SK-N-SH treated with all-trans-retinoic acid at 6 μM for 48 hours (cell line): Measurements from ENCODE around the gene CACNA1G.

Experiments
- ARNTL ChIP-seq: fragments of 450-650 bp; formaldehyde crosslinking; IDR thresholded peaks from 2 replicates; pipeline ENCODE4 v1.5.0; 2020; ENCODE audit warnings: low read depth, mild to moderate bottlenecking, moderate library complexity, borderline replicate concordance
- CSDC2 ChIP-seq: fragments of 250-450 bp; sonication (Bioruptor Pico); IDR thresholded peaks from 2 replicates; pipeline ENCODE4 v1.5.0; 2020; ENCODE audit warnings: mild to moderate bottlenecking, moderate library complexity
- GLIS3 ChIP-seq: fragments of 250-450 bp; sonication (Bioruptor Pico); IDR thresholded peaks from 2 replicates; pipeline ENCODE4 v1.5.0; 2020; ENCODE audit warnings: mild to moderate bottlenecking, moderate library complexity
- POU6F1 ChIP-seq: fragments of 250-450 bp; sonication (Bioruptor Pico); IDR thresholded peaks from 2 replicates; pipeline ENCODE4 v1.8.0; 2021; ENCODE audit warnings: low read depth, mild to moderate bottlenecking, moderate library complexity, borderline replicate concordance
- RARB ChIP-seq: fragments of 250-450 bp; sonication (Bioruptor Pico); IDR thresholded peaks from 2 replicates; pipeline ENCODE4 v1.8.0; 2021; ENCODE audit warnings: mild to moderate bottlenecking, moderate library complexity
- TOX ChIP-seq: fragments of 250-450 bp; sonication (Bioruptor Pico); IDR thresholded peaks from 2 replicates; pipeline ENCODE4 v1.8.0; 2021; ENCODE audit warnings: mild to moderate bottlenecking, moderate library complexity, borderline replicate concordance
- ZC3H10 ChIP-seq: fragments of 250-450 bp; sonication (Bioruptor Pico); IDR thresholded peaks from 2 replicates; pipeline ENCODE4 v1.5.1; 2021; ENCODE audit warnings: mild to moderate bottlenecking, moderate library complexity
- ZFP3 ChIP-seq: fragments of 250-450 bp; sonication (Bioruptor Pico); IDR thresholded peaks from 2 replicates; pipeline ENCODE4 v1.5.0; 2020; ENCODE audit warnings: mild to moderate bottlenecking, moderate library complexity
- ZNF565 ChIP-seq: fragments of 450-650 bp; formaldehyde crosslinking; conservative IDR thresholded peaks from 2 replicates; pipeline ENCODE4 v1.5.0; 2020; ENCODE audit warnings: low read depth, mild to moderate bottlenecking, moderate library complexity
- ZNF70 ChIP-seq: fragments of 450-650 bp; formaldehyde crosslinking; IDR thresholded peaks from 2 replicates; pipeline ENCODE4 v1.5.0; 2020; ENCODE audit warnings: mild to moderate bottlenecking, moderate library complexity
- TF ChIP-seq, protein P1 (sequence below): fragments of 250-450 bp; sonication (Bioruptor Pico); IDR thresholded peaks from 2 replicates; pipeline ENCODE4 v1.5.1; 2020; ENCODE audit warnings: low read depth, mild to moderate bottlenecking, moderate library complexity
- TF ChIP-seq, protein P2 (sequence below): fragments of 250-450 bp; sonication (Bioruptor Pico); IDR thresholded peaks from 2 replicates; pipeline ENCODE4 v1.8.0; 2020; ENCODE audit warnings: mild to moderate bottlenecking, moderate library complexity, borderline replicate concordance

DNA sequence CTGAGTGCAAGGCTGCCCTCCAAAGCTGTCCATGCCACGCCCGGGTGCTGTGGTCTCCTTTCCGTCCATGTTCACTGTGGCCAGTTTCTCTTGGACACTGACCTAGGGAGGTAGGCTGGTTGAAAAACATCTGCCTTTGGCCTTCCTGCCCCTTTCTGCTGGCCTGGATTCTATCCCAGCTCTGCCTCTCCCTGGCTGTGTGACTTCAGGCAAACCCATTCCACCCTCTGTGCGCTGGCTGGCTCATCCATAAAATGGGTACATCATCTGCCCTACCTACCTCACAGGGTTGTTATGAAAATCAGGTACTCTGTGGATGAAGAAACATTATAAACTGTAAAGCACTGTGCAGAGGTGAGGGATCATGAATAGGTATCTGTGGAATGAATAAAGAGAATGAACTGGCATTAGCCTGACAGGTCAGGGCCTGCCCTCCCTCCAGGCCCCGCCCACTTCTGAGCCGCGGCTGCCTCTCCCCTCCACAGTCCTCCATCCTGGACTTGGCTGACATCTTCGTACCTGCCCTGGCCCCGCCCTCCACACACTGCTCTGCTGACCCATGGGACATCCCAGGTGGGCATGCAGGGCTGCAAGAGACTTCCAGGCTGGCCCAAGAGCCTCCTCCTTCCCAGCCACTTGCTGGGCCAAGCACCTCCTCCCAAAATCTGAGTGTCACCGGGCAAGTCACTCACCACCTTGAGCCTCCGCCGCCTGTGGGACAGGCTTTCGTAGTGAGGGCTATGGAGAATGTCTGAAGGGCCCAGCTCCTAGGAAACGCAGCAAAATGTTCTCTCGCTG lies 20.6 kb upstream of the CACNA1G start:
- TF ChIP-seq RARB (CRISPR knock-in tag) (no peak), ZNF70 (no peak), GLIS3 (CRISPR knock-in tag) (no peak), TOX (CRISPR knock-in tag) (no peak), ZC3H10 (CRISPR knock-in tag) (no peak), POU6F1 (CRISPR knock-in tag) (no peak), ZNF565 (CRISPR knock-in tag) (no peak), ARNTL (CRISPR knock-in tag) (no peak), ZFP3 (CRISPR knock-in tag) (no peak), CSDC2 (no peak)
- TF ChIP-seq, protein P1, sequence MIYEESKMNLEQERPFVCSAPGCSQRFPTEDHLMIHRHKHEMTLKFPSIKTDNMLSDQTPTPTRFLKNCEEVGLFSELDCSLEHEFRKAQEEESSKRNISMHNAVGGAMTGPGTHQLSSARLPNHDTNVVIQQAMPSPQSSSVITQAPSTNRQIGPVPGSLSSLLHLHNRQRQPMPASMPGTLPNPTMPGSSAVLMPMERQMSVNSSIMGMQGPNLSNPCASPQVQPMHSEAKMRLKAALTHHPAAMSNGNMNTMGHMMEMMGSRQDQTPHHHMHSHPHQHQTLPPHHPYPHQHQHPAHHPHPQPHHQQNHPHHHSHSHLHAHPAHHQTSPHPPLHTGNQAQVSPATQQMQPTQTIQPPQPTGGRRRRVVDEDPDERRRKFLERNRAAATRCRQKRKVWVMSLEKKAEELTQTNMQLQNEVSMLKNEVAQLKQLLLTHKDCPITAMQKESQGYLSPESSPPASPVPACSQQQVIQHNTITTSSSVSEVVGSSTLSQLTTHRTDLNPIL (CRISPR knock-in tag) = no peak
- TF ChIP-seq, protein P2, sequence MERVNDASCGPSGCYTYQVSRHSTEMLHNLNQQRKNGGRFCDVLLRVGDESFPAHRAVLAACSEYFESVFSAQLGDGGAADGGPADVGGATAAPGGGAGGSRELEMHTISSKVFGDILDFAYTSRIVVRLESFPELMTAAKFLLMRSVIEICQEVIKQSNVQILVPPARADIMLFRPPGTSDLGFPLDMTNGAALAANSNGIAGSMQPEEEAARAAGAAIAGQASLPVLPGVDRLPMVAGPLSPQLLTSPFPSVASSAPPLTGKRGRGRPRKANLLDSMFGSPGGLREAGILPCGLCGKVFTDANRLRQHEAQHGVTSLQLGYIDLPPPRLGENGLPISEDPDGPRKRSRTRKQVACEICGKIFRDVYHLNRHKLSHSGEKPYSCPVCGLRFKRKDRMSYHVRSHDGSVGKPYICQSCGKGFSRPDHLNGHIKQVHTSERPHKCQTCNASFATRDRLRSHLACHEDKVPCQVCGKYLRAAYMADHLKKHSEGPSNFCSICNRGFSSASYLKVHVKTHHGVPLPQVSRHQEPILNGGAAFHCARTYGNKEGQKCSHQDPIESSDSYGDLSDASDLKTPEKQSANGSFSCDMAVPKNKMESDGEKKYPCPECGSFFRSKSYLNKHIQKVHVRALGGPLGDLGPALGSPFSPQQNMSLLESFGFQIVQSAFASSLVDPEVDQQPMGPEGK (CRISPR knock-in tag) = no peak
